ENCODE data around the gene SLC12A4. TPM values are rescaled to one million over a fixed set of nuclear protein-coding genes. Genes with fewer than 3 reads are reported as not detected.

The SLC12A4 gene
- total and polyA plus RNA-seq, 2 experiments from 2014 or later, result 19.9 to 53.0 TPM

DNA sequence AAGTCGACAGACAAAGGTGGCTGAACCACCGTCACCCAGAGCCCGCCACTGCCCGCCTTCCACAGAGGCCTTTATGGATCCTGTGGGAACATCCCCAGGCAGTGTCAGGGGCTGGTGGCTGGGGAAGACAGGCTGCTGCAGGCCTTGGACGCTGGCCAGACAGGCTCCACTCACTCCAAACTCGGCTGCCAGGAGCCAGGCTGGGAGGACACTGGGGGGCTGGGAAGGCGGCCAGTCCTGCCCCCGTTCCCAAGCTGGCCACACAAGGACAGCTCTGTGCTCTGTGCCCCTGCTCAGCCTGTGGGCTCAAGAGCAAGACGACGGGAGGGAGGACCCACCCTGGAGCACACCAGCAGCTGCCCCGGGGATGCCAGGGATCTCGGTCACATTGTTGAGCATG, 17.0 kb downstream of the SLC12A4 start:
- H3K9me3 Mint-ChIP-seq, result no peaks in the 10 kb centered on the region
- H3K36me3 ChIP-seq (ENCODE audit: insufficient read depth), result peaks cover 13% of the 10 kb centered on the region; the same call in 1 of the 2 replicates
- no peak overlapping the region for H3K4me2 ChIP-seq

More for the DNA sequence above, 17.0 kb downstream of the SLC12A4 start:
- Mint-ChIP-seq H3K27me3 (ENCODE audit: insufficient read depth, low read depth, poor library complexity) (peaks cover 4% of the 10 kb centered on the region), H3K4me3 (no peak overlapping the region), H3K36me3 (ENCODE audit: low read depth) (peaks cover 37% of the 10 kb centered on the region), H3K27ac (no peak overlapping the region), H3K4me1 (no peaks in the 10 kb centered on the region)
- TF ChIP-seq POLR2AphosphoS5 (IDR thresholded peaks at IDR 0.05; ENCODE audit: low read depth) (no peak), CREB1 (CRISPR knock-in tag; IDR thresholded peaks at IDR 0.05; ENCODE audit: low read depth) (no peak), STAT1 (IDR thresholded peaks at IDR 0.05; ENCODE audit: unreplicated experiment) (no peak), ZNF331 (CRISPR knock-in tag; IDR thresholded peaks at IDR 0.05; ENCODE audit: low read depth) (no peak), ZNF114 (CRISPR knock-in tag; IDR thresholded peaks at IDR 0.05) (no peak), NANOG (IDR thresholded peaks at IDR 0.05; ENCODE audit: borderline replicate concordance) (no peak), JUNB (IDR thresholded peaks at IDR 0.05; ENCODE audit: unreplicated experiment) (no peak), EZH2phosphoT487 (IDR thresholded peaks at IDR 0.05; ENCODE audit: unreplicated experiment) (no peak), EZH2 (IDR thresholded peaks at IDR 0.05; ENCODE audit: low read depth, unreplicated experiment) (no peak)
- TF ChIP-seq, protein P1, sequence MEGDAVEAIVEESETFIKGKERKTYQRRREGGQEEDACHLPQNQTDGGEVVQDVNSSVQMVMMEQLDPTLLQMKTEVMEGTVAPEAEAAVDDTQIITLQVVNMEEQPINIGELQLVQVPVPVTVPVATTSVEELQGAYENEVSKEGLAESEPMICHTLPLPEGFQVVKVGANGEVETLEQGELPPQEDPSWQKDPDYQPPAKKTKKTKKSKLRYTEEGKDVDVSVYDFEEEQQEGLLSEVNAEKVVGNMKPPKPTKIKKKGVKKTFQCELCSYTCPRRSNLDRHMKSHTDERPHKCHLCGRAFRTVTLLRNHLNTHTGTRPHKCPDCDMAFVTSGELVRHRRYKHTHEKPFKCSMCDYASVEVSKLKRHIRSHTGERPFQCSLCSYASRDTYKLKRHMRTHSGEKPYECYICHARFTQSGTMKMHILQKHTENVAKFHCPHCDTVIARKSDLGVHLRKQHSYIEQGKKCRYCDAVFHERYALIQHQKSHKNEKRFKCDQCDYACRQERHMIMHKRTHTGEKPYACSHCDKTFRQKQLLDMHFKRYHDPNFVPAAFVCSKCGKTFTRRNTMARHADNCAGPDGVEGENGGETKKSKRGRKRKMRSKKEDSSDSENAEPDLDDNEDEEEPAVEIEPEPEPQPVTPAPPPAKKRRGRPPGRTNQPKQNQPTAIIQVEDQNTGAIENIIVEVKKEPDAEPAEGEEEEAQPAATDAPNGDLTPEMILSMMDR (conservative IDR thresholded peaks at IDR 0.05; ENCODE audit: low read depth in 2 of 2), result no peak
- TF ChIP-seq, protein P2, sequence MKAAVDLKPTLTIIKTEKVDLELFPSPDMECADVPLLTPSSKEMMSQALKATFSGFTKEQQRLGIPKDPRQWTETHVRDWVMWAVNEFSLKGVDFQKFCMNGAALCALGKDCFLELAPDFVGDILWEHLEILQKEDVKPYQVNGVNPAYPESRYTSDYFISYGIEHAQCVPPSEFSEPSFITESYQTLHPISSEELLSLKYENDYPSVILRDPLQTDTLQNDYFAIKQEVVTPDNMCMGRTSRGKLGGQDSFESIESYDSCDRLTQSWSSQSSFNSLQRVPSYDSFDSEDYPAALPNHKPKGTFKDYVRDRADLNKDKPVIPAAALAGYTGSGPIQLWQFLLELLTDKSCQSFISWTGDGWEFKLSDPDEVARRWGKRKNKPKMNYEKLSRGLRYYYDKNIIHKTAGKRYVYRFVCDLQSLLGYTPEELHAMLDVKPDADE (IDR thresholded peaks at IDR 0.05), result no peak
- TF ChIP-seq, protein P3, sequence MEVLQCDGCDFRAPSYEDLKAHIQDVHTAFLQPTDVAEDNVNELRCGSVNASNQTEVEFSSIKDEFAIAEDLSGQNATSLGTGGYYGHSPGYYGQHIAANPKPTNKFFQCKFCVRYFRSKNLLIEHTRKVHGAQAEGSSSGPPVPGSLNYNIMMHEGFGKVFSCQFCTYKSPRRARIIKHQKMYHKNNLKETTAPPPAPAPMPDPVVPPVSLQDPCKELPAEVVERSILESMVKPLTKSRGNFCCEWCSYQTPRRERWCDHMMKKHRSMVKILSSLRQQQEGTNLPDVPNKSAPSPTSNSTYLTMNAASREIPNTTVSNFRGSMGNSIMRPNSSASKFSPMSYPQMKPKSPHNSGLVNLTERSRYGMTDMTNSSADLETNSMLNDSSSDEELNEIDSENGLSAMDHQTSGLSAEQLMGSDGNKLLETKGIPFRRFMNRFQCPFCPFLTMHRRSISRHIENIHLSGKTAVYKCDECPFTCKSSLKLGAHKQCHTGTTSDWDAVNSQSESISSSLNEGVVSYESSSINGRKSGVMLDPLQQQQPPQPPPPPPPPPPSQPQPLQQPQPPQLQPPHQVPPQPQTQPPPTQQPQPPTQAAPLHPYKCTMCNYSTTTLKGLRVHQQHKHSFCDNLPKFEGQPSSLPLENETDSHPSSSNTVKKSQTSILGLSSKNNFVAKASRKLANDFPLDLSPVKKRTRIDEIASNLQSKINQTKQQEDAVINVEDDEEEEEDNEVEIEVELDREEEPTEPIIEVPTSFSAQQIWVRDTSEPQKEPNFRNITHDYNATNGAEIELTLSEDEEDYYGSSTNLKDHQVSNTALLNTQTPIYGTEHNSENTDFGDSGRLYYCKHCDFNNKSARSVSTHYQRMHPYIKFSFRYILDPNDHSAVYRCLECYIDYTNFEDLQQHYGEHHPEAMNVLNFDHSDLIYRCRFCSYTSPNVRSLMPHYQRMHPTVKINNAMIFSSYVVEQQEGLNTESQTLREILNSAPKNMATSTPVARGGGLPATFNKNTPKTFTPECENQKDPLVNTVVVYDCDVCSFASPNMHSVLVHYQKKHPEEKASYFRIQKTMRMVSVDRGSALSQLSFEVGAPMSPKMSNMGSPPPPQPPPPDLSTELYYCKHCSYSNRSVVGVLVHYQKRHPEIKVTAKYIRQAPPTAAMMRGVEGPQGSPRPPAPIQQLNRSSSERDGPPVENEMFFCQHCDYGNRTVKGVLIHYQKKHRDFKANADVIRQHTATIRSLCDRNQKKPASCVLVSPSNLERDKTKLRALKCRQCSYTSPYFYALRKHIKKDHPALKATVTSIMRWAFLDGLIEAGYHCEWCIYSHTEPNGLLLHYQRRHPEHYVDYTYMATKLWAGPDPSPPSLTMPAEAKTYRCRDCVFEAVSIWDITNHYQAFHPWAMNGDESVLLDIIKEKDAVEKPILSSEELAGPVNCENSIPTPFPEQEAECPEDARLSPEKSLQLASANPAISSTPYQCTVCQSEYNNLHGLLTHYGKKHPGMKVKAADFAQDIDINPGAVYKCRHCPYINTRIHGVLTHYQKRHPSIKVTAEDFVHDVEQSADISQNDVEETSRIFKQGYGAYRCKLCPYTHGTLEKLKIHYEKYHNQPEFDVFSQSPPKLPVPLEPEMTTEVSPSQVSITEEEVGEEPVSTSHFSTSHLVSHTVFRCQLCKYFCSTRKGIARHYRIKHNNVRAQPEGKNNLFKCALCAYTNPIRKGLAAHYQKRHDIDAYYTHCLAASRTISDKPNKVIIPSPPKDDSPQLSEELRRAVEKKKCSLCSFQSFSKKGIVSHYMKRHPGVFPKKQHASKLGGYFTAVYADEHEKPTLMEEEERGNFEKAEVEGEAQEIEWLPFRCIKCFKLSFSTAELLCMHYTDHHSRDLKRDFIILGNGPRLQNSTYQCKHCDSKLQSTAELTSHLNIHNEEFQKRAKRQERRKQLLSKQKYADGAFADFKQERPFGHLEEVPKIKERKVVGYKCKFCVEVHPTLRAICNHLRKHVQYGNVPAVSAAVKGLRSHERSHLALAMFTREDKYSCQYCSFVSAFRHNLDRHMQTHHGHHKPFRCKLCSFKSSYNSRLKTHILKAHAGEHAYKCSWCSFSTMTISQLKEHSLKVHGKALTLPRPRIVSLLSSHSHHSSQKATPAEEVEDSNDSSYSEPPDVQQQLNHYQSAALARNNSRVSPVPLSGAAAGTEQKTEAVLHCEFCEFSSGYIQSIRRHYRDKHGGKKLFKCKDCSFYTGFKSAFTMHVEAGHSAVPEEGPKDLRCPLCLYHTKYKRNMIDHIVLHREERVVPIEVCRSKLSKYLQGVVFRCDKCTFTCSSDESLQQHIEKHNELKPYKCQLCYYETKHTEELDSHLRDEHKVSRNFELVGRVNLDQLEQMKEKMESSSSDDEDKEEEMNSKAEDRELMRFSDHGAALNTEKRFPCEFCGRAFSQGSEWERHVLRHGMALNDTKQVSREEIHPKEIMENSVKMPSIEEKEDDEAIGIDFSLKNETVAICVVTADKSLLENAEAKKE (CRISPR knock-in tag; IDR thresholded peaks at IDR 0.05), result no peak
- TF ChIP-seq, protein P4, sequence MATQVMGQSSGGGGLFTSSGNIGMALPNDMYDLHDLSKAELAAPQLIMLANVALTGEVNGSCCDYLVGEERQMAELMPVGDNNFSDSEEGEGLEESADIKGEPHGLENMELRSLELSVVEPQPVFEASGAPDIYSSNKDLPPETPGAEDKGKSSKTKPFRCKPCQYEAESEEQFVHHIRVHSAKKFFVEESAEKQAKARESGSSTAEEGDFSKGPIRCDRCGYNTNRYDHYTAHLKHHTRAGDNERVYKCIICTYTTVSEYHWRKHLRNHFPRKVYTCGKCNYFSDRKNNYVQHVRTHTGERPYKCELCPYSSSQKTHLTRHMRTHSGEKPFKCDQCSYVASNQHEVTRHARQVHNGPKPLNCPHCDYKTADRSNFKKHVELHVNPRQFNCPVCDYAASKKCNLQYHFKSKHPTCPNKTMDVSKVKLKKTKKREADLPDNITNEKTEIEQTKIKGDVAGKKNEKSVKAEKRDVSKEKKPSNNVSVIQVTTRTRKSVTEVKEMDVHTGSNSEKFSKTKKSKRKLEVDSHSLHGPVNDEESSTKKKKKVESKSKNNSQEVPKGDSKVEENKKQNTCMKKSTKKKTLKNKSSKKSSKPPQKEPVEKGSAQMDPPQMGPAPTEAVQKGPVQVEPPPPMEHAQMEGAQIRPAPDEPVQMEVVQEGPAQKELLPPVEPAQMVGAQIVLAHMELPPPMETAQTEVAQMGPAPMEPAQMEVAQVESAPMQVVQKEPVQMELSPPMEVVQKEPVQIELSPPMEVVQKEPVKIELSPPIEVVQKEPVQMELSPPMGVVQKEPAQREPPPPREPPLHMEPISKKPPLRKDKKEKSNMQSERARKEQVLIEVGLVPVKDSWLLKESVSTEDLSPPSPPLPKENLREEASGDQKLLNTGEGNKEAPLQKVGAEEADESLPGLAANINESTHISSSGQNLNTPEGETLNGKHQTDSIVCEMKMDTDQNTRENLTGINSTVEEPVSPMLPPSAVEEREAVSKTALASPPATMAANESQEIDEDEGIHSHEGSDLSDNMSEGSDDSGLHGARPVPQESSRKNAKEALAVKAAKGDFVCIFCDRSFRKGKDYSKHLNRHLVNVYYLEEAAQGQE (IDR thresholded peaks at IDR 0.05; ENCODE audit: unreplicated experiment), result no peak
- no peaks in the 10 kb centered on the region for H3F3A ChIP-seq (replicated peaks; ENCODE audit: low read depth)
- ATAC-seq, result no peak
- no peak for DNase-seq (ENCODE audit: low spot score)
- H3K4me1 ChIP-seq (ENCODE audit: insufficient read depth), result no peaks in the 10 kb centered on the region
- H3K9me2 ChIP-seq (ENCODE audit: insufficient read depth), result no peaks in the 10 kb centered on the region
- no peak overlapping the region for H3K4me3 ChIP-seq
- no peaks in the 10 kb centered on the region for H3K79me2 ChIP-seq (replicated peaks; ENCODE audit: insufficient read depth)
- no peak overlapping the region for H3K27ac ChIP-seq (ENCODE audit: low read depth)
- H2AFZ ChIP-seq, result no peak overlapping the region
- H3K27me3 ChIP-seq (ENCODE audit: insufficient read depth), result no peaks in the 10 kb centered on the region
- H4K20me1 ChIP-seq (replicated peaks; ENCODE audit: insufficient read depth), result no peaks in the 10 kb centered on the region
